ENCODE results near the gene SLC9A3.
"Not testable (repeated sequence)": the region's sequence is repeated elsewhere in the genome, so short reads cannot be mapped to it uniquely, and the experiment has no call there.

Gene SLC9A3

DNA sequence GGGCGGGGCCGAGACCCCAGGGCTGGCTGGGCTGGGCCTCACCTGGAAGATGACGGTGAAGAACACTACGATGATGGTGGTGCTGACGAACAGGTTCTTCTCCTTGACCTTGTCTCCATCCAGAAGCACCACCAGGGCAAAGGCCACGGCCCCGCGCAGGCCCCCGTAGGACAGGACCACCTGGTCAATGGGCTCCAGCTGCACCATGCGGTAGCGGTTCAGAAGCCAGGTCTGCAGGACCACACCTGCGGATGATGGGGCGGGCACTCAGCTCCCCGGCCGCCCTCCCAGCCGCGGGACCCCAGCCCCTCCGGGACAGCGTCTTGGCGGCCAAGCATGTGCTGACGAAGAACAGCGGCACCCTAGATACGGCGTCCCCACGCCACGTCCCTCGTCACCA lies 41.7 kb downstream of the SLC9A3 start:
- in situ Hi-C loops (cut with HindIII; ENCODE audit: low pct_unique_long_range_greater_than_20kb, low sequenced_read_pairs), result no loop called here
- DNase-seq (ENCODE audit: low read depth in 1 of 2, low spot score in 1 of 2), result no peak
- no peak for TF ChIP-seq JUND (IDR thresholded peaks at IDR 0.05; ENCODE audit: low read depth)

- in situ Hi-C loops (cut with HindIII; ENCODE audit: low pct_unique_long_range_greater_than_20kb, low sequenced_read_pairs), result no loop called here
- DNase-seq (ENCODE audit: low read depth in 1 of 2, low spot score in 1 of 2), result no peak
- no peak for TF ChIP-seq JUND (IDR thresholded peaks at IDR 0.05; ENCODE audit: low read depth)
Observed at GRCh38 chr5:482021-482420, 42.2 kb downstream of the SLC9A3 start.

GRCh38 chr5:481347-481746 lies 42.9 kb downstream of the SLC9A3 start:
- in situ Hi-C loops (cut with HindIII; ENCODE audit: low pct_unique_long_range_greater_than_20kb, low sequenced_read_pairs), result no loop called here
- no peak for DNase-seq (ENCODE audit: low read depth in 1 of 2, low spot score in 1 of 2)
- TF ChIP-seq JUND (IDR thresholded peaks at IDR 0.05; ENCODE audit: low read depth), result no peak

GRCh38 chr5:479566-480319 lies 44.5 kb downstream of the SLC9A3 start:
- DNase-seq (ENCODE audit: low read depth in 1 of 2, low spot score in 1 of 2), result no peak
- in situ Hi-C loops (cut with HindIII; ENCODE audit: low pct_unique_long_range_greater_than_20kb, low sequenced_read_pairs), result no loop called here
- no peak for TF ChIP-seq JUND (IDR thresholded peaks at IDR 0.05; ENCODE audit: low read depth)

- in situ Hi-C loops (cut with HindIII; ENCODE audit: low pct_unique_long_range_greater_than_20kb, low sequenced_read_pairs), result no loop called here
- no peak for DNase-seq (ENCODE audit: low read depth in 1 of 2, low spot score in 1 of 2)
Observed at GRCh38 chr5:478982-479535, 45.2 kb downstream of the SLC9A3 start.

DNA sequence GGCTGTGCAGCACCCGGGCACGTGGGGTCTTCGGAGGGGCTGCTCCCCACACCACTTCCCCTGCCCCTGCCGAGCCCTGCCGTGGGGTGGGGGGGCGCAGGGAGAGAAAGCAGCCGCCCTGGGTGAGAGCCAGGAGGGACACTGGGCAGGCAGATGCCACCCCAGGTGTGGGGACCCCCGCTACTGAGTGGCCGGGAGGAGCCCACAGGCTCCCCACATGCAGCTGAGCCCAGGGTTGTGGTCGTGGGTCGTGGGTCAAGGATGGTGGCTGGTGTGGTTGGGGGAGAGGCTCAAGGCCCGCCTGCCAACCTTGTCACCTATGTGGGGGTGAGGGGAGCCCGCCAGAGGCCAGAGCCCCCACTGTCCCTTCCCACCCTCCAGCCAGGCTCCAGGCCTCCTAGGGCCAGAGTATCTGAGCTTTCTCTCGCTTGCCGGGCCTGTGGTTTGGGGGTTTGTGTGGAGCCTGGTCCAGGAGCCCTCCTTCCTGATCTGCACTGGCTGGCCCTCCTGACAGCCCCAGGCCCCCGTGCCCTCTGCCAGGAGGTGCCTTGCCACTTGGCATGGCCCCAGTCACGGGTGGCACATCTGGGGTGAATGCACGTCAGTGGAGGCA lies 45.8 kb downstream of the SLC9A3 start:
- no peak for TF ChIP-seq JUND (IDR thresholded peaks at IDR 0.05; ENCODE audit: low read depth)
- in situ Hi-C loops (cut with HindIII; ENCODE audit: low pct_unique_long_range_greater_than_20kb, low sequenced_read_pairs), result no loop called here
- no peak for DNase-seq (ENCODE audit: low read depth in 1 of 2, low spot score in 1 of 2)

More at GRCh38 chr5:478982-479535, 45.2 kb downstream of the SLC9A3 start:
- TF ChIP-seq JUND (IDR thresholded peaks at IDR 0.05; ENCODE audit: low read depth), result no peak

GRCh38 chr5:477871-478270 lies 46.4 kb downstream of the SLC9A3 start:
- in situ Hi-C loops (cut with HindIII; ENCODE audit: low pct_unique_long_range_greater_than_20kb, low sequenced_read_pairs), result no loop called here
- DNase-seq (ENCODE audit: low read depth in 1 of 2, low spot score in 1 of 2), result no peak
- TF ChIP-seq JUND (IDR thresholded peaks at IDR 0.05; ENCODE audit: low read depth), result no peak

DNA sequence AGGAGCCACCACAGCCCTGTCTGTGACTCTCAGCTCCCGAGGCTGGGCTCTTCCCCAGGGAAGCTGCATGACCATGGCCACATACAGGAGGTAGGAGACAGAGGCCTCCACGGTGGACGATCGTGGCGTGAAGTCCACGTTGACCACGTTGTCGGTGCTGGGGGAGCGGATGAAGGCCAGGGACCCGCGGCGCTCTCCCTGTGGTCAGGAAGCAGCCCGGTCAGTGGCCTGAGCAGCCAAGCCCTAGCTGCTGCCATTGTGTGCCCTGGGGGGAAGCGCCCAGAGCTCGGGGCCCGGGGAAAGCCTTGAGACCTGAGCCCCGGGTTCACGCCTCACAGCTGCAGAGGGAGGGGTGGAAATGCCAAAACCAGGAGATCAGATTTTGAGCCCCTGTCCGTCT lies 47.0 kb downstream of the SLC9A3 start:
- in situ Hi-C loops (cut with HindIII; ENCODE audit: low pct_unique_long_range_greater_than_20kb, low sequenced_read_pairs), result no loop called here
- no peak for DNase-seq (ENCODE audit: low read depth in 1 of 2, low spot score in 1 of 2)
- TF ChIP-seq JUND (IDR thresholded peaks at IDR 0.05; ENCODE audit: low read depth), result no peak

GRCh38 chr5:476814-477175 lies 47.5 kb downstream of the SLC9A3 start:
- no peak for DNase-seq (ENCODE audit: low read depth in 1 of 2, low spot score in 1 of 2)
- in situ Hi-C loops (cut with HindIII; ENCODE audit: low pct_unique_long_range_greater_than_20kb, low sequenced_read_pairs), result no loop called here
- TF ChIP-seq JUND (IDR thresholded peaks at IDR 0.05; ENCODE audit: low read depth), result no peak

DNA sequence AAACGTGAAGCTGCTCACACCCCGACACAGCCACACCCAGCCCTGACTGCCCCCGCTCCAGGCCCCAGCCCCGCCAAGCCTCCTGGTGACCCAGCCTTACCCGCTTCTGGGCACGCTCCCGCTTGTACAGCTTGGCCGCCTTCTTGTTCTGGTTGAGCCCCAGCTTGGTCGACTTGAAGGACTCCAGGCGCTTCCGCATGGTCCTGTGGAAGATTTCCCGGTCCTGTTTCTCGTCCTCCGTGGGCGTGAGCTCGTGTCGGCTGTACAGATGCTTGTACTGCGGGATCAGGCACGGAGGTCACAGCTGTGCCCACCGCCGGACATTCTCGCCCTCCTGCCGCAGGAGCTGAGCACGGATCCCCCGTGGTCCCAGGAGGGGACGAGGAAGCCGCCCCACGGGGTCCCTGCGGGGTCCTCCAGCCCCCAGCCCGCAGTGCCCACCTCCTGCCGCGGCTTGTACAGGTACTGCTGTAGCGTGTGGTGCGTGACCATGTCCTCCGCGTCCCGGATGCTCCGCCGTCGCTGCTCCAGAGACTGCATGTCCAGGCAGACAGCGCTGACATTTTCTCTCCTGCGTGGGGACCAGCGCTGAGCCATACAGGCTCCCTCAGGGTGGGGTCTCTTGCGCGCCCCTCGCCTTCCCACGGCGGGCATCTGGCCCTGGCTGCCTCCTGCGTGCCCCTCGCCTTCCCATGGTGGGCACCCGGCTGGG lies 48.0 kb downstream of the SLC9A3 start:
- TF ChIP-seq JUND (IDR thresholded peaks at IDR 0.05; ENCODE audit: low read depth), result no peak
- peak in 1 of 2 experiments; percentile 26 for DNase-seq (ENCODE audit: low read depth in 1 of 2, low spot score in 1 of 2)
- in situ Hi-C loops (cut with HindIII; ENCODE audit: low pct_unique_long_range_greater_than_20kb, low sequenced_read_pairs), result no loop called here

DNA sequence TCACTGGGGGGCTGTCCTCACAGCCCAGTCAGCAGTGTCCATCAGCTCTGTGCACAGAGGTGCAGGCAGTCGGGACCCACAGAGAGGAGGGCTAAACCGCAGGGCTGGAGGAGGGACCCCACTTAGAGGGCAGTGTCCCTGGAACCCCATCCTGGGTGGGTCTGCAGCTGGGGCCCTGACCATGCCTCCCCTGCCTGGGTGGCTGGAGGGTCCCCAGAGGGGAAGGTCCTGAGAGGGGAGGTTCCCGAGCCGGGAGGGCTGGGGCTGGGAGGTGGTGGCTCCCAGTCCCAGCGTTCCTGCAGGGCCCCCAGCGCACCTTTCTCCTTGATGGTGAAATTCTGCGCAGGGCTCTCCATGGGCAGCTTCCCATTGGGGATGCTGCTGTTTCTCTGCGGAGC lies 48.5 kb downstream of the SLC9A3 start:
- DNase-seq (ENCODE audit: low read depth in 1 of 2, low spot score in 1 of 2), result no peak
- TF ChIP-seq JUND (IDR thresholded peaks at IDR 0.05; ENCODE audit: low read depth), result no peak
- in situ Hi-C loops (cut with HindIII; ENCODE audit: low pct_unique_long_range_greater_than_20kb, low sequenced_read_pairs), result no loop called here

DNA sequence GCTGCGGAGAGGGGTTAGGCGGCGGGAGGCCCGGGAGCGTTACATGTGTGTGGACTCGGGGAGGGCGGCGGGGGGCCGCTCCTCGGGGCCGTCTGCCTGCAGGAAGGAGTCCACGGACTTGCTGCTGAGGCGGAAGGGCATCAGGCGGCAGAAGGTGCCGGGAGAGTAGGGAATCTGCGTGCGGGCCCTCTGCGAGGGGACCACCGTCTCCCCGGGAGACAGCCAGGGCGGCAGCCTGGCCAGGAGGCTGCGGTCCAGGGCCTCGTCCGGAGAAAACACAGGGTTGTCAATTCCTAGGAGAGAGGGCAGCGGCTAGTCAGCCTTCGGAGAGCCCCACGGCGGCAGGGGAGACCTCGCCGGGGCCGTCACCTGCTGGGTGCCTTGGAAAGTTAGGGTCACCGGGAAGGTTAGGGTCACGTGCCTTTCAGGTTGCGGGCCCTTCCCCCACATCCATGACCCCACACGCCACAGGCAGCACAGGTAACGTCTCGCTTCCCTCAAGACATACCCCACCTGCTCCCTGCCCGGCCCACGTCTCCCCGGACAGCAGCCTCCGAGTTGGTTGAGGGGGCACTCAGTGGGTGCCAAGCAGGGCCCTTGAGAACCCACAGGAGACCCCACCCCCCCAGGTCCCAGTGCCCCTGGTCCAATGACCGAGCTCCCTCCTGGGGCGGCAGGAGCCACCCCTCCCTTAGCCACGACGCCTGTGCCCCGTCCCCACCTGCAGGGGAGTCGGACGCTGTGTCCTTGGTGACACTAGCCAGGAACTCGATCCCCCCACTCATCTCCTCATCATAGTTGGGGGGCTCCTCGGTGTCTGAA lies 49.2 kb downstream of the SLC9A3 start:
- no peak for TF ChIP-seq JUND (IDR thresholded peaks at IDR 0.05; ENCODE audit: low read depth)
- no peak for DNase-seq (ENCODE audit: low read depth in 1 of 2, low spot score in 1 of 2)
- in situ Hi-C loops (cut with HindIII; ENCODE audit: low pct_unique_long_range_greater_than_20kb, low sequenced_read_pairs), result no loop called here

DNA sequence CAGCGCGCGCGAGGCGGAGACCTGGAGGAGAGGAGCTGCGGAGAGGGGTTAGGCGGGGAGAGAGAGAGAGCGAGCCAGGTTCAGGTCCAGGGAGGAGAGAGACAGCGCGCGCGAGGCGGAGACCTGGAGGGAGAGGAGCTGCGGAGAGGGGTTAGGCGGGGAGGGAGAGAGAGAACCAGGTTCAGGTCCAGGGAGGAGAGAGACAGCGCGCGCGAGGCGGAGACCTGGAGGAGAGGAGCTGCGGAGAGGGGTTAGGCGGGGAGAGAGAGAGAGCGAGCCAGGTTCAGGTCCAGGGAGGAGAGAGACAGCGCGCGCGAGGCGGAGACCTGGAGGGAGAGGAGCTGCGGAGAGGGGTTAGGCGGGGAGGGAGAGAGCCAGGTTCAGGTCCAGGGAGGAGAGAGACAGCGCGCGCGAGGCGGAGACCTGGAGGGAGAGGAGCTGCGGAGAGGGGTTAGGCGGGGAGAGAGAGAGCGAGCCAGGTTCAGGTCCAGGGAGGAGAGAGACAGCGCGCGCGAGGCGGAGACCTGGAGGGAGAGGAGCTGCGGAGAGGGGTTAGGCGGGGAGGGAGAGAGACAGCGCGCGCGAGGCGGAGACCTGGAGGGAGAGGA lies 49.9 kb downstream of the SLC9A3 start:
- in situ Hi-C loops (cut with HindIII; ENCODE audit: low pct_unique_long_range_greater_than_20kb, low sequenced_read_pairs); DNase-seq (ENCODE audit: low read depth in 1 of 2, low spot score in 1 of 2): not testable (repeated sequence)
